ENCODE results near the gene SON.

DNA sequence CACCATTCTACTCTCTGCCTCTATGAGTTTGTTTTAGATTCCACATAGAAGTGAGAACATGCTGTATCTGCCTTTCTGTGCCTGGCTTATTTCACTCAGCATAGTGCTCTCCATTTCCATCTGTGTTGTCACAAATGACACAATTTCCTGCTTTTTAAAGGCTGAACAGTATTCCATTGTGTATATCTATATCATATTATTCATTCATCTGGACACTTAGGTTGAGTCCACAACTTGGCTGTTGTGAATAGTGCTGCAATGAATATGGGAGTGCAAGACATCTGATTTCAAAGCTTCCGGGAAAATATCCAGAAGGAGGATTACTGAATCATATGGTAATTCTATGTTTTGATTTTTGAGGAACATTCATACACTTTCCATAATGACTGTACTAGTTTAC is 65.7 kb downstream of the SON start:
- TF ChIP-seq, protein P1, sequence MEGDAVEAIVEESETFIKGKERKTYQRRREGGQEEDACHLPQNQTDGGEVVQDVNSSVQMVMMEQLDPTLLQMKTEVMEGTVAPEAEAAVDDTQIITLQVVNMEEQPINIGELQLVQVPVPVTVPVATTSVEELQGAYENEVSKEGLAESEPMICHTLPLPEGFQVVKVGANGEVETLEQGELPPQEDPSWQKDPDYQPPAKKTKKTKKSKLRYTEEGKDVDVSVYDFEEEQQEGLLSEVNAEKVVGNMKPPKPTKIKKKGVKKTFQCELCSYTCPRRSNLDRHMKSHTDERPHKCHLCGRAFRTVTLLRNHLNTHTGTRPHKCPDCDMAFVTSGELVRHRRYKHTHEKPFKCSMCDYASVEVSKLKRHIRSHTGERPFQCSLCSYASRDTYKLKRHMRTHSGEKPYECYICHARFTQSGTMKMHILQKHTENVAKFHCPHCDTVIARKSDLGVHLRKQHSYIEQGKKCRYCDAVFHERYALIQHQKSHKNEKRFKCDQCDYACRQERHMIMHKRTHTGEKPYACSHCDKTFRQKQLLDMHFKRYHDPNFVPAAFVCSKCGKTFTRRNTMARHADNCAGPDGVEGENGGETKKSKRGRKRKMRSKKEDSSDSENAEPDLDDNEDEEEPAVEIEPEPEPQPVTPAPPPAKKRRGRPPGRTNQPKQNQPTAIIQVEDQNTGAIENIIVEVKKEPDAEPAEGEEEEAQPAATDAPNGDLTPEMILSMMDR (IDR thresholded peaks at IDR 0.05 in 8 of 11, conservative IDR thresholded peaks at IDR 0.05 in 3 of 11) = no peak
- TF ChIP-seq POLR2AphosphoS5 (IDR thresholded peaks at IDR 0.05) (no peak), POLR2A (IDR thresholded peaks at IDR 0.05) (no peak)
